Left renal pelvis (tissue), 4 donors: Measurements from ENCODE around the gene FKBP15. TPM values are rescaled to one million over a fixed set of nuclear protein-coding genes. Genes with fewer than 3 reads are reported as not detected.
"Not testable (repeated sequence)": the region's sequence is repeated elsewhere in the genome, so short reads cannot be mapped to it uniquely, and the experiment has no call there.

Source experiments
- DNase-seq, 4 donors: peaks; one replicate each; pipeline ENCODE4 v3.0.0-alpha.2; 2013; ENCODE audit warnings: low read depth in 4 of 4, low spot score in 3 of 4
- polyA plus RNA-seq, 4 donors: library from polyadenylated mRNA; unstranded; fragments of 120-200 nt; gene quantifications; one replicate each; pipeline ENCODE4 v1.2.1, GENCODE V29; 2013; ENCODE audit not compliant: insufficient read length in 4 of 4

Gene FKBP15
- polyA plus RNA-seq, 4 donors = 28.7 to 31.6 (median 31.0) TPM

DNA sequence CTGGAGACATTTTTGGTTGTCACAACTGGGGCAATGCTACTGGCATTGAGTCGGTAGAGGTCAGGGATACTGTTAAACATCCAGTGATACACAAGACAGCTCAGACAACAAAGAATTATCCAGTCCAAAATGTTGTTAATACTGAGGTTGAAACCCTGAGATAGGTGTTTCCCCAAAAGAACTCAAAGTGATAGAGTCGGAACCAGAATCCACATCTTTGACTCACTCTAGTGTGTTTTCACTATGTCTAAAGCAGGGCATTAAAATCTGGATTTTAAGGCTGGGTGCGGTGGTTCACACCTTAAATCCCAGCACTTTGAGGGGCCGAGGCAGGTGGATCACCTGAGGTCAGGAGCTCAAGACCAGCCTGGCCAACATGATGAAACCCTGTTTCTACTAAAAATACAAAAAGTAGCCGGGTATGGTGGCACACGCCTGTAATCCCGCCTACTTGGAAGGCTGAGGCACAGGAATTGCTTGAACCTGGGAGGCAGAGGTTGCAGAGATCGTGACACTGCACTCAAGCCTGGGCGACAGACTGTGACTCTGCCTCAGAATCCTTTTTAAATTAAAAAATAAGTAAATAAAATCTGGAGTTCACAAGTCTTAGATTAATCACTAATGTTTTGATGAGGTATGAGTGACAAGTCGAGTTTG lies 17.3 kb upstream of the FKBP15 start:
- no peak for DNase-seq

DNA sequence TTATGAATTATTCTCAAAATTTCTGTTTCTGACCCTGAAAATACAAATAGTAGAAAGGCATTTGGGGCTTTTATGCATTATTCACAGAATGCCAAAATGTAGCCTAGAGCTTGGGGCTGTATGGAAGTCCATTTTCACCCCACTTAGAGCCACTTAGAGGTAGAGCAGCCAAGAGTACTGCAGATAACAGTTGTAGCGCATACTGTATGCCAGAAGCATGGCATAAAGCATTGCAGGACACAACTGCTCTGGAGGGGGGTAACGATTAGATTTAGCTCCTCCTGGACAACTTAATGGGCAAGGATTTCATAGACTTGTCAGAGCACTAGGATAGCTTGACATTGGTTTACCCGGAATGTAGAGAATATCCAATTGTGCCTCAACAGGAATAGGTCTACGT lies 15.9 kb upstream of the FKBP15 start:
- DNase-seq = no peak

DNA sequence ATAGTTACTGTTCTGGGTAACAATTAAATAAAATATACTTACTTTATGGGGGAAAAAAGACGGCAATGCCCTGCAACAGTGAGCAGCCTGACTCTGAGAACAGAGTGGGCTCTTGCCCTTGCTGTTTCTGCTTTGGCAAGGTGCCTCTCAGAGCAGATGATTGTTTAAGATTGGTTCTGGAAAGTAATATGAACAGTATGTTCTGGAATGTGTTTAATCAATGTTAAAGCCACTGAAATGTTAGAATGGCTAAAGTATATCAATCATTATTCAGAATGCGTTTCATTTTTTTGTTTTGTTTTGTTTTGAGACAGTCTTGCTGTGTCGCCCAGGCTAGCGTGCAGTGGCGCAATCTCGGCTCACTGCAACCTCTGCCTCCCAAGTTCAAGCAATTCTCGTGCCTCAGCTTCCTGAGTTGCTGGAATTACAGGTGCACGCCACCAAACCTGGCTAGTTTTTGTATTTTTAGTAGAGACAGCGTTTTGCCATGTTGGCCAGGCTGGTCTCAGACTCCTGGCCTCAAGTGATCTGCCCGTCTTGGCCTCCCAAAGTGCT lies 14.7 kb upstream of the FKBP15 start:
- not testable (repeated sequence) for DNase-seq

DNA sequence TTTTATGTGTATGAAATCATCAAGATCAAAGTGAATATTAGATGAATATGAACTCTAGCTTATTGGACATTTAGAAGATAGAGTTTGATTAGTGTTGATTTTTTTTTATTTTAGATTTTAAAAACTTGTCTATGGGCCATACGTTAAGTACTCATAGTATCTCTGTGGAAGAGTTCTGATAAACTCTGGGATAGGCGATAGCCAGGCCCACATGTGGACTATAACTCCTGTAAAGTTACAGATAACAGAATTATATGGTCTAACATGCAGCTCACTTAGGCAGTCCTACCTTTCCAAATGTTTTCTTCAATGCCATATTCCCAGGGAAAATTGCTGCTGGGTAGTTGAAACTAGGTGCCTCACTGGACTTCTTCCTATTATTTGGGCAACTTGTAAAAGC lies 10.6 kb upstream of the FKBP15 start:
- DNase-seq = no peak

DNA sequence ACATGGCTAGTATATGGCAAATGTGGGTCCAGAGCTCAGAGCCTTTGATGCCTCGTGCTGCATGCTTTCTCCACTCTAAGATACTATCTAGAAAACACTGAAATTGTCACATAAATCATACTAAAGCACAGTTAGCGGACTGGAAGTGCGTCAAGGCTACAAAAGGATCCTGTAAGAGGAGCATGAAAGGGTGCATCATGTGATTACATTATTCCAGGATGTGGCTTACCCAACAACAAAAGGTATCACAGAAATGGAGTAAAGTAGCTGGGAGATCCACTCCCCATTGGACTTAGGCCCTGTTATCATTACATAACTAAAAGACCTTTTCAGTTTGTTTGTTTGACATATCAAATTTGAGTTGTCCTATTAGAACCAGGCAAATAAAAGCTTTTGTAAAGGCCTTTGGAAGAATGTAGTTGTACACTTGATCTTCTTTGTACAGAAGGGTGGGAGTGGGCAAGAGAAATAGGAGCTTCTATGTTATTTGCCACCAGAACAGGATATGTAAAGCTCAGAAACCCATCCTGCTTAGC lies 7.1 kb upstream of the FKBP15 start:
- no peak for DNase-seq

DNA sequence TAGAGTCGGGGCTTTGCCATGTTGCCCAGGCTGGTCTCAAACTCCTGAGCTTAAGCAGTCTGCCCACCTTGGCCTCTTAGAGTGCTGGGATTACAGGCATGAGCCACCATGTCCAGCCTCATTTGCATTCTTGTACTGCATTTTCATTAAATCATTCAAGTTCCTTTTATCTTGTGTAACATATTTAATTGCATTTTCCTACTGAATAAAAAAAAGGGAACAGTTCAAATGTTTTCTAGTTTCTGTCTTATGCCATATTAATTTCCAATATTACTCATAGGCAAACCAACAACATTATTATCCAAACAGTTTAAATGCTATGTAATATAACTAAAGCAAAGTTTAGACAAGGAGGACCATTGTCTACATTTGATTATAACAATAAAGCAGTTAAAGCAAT lies 6.4 kb upstream of the FKBP15 start:
- no peak for DNase-seq

DNA sequence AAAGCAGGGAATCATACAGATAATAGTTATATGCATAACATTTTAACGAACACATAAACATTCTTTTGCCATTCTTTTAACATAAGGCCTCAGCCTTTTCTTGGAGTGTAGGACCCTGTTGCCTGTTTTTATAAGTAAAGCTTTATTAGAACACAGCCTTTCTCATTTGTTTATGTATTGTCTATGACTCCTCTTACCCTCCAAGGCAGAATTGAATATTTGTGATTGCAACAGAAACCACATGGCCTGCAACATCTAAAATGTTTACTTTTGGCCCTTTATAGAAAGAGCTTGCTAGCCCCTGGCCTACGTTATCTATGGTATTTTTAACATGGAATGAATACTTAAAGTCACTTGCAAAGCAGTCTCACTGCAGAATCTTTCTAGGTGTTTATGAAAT lies 2.9 kb upstream of the FKBP15 start:
- DNase-seq = no peak

DNA sequence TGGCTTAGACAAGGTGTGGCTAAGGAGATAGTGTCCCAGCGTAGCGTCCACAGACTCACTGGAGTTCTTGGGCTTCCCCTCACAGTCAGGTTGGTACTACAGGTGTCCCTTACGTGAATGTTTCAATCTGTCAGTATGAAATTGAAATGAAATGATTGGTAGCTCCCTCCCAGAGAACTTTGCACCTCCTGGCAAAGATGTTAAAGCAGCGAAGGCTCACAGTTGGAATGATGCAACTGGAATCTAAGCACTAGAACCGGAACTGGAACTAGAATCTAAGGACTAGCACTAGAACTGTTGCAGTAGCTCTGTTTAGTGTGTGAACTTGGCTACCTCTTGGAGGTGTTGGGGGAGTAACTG lies 1.4 kb upstream of the FKBP15 start:
- no peak for DNase-seq

DNA sequence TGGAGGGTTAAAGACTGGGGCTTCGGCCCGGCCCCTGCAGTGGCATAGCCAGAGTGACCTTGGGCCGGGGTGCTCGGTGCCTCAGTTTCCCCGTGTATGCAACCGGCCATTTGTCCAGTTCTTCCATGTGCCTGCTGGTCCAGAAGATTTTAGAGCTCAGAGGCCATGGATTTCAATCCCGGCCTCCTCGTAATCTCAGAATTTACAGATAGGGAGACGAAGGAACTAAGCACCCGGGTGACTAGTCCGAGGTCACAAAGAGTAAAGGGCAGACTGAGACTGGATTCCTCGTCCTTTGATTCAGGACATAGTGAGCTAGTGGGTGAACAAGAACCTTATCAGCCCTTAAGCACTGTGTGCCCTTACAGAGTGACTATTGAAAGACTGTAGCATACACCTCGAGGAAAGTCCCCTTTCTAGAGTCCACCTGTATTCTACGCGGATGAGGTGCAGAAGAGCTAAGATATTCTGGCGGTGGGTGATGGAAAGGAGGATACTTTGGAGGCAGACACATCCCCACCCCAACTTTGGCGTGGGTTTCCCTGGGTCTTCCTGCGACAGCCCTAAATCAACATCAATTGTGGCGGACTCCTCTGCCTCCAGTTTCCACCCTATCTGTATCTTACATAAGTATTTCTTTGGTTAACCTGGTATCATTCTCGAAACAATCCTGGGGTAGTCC lies 864 bp upstream of the FKBP15 start:
- DNase-seq = peak in 2 of 4 donors; percentile 10 to 12

DNA sequence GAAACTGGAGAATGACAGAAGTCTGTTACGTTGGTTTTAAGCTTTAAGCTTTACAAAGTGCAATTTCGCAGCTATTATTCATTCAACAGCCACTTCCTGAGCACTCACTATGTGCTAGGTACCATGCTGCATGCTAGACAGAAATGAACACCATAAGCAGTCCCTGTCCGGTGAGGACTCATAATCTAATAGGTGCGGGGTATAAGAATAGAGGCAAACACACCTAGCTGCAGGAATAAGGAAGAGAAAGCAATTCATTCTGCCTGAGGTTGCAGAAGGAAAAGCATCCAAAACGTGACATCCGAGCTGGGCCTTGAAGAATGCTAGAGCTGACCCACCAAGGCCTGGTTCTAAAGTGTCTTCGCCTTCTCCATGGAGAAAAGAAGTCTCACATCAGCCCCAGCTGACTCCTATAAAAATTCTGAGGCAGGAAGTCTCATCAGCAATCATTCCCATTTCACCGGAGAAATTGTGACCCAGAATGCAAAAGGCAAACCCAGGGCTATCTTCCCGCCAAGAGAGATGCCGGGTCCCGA lies 542 bp downstream of the FKBP15 start:
- no peak for DNase-seq

DNA sequence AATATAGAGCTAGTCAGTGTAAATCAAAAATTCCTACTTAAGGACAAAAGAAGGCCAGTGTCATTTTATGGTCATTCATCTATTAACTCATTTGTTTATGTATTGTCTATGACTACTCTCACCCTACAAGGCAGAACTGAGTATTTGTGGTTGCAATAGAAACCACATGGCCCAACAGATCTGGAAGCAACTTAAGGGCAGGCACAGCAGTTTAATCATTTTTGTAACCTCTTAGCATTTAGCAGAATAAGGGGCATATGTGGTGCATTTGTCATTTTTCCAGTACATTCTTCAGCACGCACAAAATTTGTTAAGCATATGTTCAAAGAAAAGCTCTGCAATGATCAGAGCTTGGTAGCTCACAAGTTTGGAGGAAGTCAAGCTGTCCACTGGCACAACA lies 1.1 kb downstream of the FKBP15 start:
- DNase-seq = no peak

DNA sequence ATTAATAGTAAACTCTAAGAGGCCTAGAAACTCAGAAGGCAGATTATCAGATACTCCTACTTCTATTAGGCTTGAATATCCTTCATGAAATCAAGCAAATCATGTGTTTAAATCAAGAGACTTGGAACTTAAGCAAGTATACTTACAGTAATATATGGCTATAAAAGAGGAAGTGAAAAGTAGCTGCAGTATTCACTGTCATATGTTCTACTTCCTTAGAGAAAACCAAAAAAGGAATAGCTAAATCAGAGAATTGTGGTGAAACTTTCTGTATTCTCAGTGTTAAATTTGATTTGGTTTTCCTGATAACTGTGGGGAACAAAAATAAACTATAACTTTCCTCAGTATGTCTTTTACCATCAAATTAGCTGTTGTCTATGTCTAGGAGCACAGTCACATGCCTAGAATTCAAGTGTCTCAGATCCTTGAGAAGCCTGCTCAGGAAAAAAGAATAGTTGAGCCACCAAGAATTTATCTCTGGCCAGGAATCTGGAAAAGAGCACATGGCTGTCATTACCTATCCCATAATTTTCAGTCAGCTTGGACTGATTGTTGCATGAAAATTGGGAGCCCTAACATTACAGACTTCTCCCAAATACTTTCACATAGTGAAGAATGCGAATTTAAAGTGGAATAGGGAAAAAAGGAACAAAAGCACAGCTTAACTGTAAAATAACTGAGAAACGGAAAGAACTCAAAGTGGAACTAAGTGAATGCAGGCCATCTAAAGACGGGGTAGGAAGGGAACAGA lies 1.7 kb downstream of the FKBP15 start:
- DNase-seq = no peak

DNA sequence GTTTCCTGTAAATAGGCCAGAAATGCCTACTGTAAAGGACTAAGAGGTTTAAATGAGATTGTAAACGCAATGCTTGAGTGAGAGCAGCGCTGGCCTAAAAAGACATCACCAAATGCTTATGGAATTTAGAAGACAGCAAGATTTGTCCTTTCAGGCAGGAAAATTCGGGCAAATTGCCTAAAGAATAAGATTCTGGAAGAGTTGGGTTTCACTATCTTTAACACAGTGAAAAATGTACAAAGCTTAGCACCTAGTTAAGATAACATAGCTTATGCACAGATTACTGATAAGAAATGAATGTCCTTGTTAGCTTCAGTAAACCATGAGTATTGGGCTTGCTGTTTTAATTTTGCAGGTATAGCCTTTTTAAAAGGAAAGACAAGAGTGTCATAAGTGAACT lies 4.7 kb downstream of the FKBP15 start:
- DNase-seq = no peak

DNA sequence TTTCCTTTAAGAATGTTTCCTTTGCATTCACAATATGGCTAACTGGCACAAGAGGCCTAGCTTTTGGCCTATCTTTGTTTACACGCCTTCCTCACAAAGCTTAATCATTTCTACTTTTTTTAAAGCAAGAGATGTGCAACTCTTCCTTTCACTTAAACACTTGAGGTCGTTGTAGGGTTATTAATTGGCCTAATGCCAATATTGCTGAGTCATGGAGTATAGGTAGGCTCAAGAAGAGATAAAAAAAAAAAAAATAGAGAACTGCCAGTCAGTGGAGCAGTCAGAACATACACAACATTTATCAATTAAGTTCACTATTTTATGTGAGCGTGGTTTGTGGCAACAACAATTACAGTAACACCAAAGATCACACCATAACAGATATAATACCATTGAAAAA lies 5.9 kb downstream of the FKBP15 start:
- no peak for DNase-seq

DNA sequence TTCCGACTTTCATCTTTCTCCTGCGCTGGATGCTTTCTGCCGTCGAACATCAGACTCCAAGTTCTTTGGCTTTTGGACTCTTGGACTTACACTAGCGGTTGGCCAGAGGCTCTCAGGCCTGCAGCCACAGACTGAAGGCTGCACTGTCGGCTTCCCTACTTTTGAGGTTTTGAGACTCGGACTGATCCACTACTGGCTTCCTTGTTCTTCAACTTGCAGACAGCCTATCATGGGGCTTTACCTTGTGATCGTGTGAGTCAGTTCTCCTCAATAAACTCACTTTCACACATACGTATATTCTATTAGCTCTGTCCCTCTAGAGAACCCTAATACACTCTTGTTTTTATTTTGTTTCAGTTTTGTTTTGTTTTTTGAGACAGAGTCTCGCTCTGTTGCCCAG lies 10.3 kb downstream of the FKBP15 start:
- DNase-seq = no peak

DNA sequence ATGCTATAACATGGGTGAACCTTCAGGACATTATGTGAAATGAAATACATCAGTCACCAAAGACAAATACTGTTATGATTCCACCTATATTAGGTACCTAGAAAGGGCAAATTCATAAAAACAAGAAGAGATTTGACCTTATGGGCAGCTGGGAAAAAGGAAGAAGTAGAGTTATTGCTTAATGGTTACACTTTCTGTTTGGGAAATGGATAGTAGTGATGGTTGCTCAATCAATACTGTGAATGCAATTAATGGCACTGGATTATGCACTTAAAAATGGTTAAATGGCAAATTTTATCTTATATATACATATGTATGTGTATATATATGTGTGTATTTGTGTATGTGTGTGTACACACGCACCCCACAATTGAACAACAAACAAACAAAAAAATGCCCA lies 15.2 kb downstream of the FKBP15 start:
- no peak for DNase-seq

DNA sequence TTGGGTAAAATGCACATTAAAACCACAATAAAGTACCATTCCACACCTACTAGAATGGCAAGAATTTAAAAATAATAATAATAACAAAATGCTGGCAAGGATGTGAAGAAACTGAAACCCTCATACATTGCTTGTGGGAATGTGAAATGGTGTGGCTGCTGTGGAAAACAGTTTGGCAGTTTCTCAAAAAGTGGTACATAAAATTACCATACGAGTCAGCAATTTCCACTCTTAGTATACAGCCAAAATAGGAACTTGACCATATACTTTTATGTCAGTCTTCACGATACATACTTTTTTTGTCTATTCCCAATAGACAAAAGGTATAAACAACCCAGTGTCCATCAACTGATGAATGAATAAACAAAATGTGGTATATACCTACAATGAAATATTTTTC lies 15.6 kb downstream of the FKBP15 start:
- DNase-seq = no peak

DNA sequence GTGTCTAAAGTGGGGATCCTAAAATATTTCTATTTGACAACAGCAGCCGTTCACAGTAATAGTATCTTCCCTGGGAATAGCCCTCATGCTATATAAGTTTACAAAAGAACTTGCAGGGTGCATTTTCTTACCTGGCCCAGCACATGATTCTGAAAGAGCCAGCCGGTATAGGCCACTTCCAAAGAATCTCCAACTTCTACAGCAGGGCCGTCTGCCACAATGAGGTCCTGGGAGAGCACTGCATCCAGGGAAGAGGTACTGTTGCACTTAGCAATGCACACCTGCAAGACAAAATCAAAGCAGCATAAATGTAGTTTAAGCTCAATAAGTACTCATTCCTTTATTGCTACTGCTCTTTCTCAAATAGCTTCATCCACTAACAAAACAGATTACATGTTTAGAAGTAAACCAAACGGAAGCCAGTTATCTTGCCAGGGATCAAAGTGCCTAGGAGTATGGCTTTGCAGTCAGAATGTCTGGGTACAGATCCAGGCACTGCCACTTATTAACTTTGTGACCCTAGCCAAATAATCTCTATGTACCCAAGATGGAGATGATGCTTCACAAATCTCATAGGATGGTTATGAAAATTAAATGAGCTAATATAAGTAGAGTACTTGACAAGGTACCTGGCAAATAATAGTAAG lies 21.3 kb downstream of the FKBP15 start:
- DNase-seq = no peak

DNA sequence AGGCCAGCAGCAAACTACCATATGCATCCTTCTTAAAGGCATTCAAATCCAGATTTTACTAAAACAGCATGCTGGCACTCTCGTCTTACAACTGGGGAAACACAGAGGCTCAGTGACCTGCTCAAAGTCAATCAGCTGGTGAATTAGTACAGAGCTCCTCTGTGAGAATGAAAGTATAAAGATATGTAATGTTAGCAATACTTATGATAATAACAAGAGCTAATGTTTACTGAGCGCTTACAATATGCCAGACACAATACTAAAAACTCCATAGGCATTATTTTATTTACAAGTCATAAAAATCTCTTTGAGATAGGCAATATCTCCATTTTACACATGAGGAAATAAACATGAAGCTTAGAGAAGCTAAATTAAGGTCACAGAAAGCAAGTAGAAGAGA lies 28.6 kb downstream of the FKBP15 start:
- DNase-seq = no peak

DNA sequence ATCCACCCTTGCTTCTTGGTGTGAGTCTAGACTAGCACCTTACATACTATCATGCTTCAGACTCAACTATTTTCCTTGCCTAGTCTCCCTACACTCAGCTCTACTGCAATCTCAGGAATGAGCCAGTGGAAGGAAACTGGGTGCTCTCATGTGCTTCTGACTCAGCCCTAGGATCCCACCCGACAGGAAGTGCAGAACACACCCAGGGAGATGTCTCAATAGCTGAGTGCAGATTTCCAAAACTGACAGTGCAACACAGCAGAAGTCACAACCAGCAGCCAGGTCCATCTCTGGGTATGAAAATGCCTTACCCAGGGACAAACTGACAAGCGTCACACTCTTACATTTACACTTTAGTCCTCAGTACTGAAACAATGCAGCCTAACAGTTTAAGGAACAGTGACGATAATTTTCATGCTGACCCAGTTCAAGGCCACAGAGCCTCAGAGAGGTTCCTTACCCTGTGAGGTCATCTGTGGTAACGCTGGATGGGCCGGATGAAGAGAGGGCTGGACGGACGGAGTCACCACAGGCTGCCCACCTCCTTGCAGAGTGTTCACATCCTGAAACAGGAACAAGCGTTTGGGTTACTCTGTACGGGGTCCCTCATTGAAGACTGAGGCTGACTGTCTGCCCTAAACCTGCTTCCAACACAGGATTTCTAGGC lies 33.0 kb downstream of the FKBP15 start:
- DNase-seq = no peak
